ENCODE data around the gene MED13L. TPM values are rescaled to one million over a fixed set of nuclear protein-coding genes. Genes with fewer than 3 reads are reported as not detected.

Gene MED13L
- polyA plus RNA-seq, 2 donors: 15.0 to 16.8 TPM

DNA sequence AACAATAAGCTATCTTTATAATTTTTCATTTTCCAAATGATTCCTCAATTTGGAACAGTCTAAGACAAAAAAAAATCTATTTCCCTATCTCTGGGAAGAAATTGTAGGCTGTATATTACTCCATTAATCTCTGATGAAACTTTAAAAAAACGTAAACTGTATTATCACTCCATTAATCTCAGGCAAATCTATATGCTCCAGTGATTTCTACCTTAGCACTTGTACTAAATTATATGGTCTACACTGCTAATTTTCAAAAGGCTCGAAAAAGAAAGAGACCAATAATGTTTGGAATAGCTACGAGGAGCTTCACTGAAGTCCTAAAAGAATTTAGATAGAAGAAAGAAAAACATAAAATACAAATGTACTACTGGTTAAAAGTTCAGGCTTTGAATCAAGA lies 19.7 kb downstream of the MED13L start:
- Histone ChIP-seq H3K4me1 (ENCODE audit: control insufficient read depth in 2 of 2, insufficient read depth in 2 of 2, low read length in 1 of 2) (no peaks in the 10 kb centered on the region), H3K4me3 (ENCODE audit: low read depth in 1 of 2, low read length in 2 of 2) (no peak overlapping the region), H3K27me3 (ENCODE audit: control insufficient read depth in 1 of 2, insufficient read depth in 2 of 2, low read length in 2 of 2) (no peaks in the 10 kb centered on the region), H3K36me3 (ENCODE audit: control insufficient read depth in 2 of 2, insufficient read depth in 2 of 2, low read length in 1 of 2) (no peaks in the 10 kb centered on the region), H3K27ac (ENCODE audit: low read depth in 2 of 2, low read length in 1 of 2) (no peak overlapping the region), H3K9me3 (ENCODE audit: control insufficient read depth in 2 of 2, insufficient read depth in 1 of 2, low read depth in 1 of 2, low read length in 1 of 2) (no peaks in the 10 kb centered on the region)
- 44 to 54% methylated on average over 3 of the region's 3 CpGs for WGBS, 2 donors

DNA sequence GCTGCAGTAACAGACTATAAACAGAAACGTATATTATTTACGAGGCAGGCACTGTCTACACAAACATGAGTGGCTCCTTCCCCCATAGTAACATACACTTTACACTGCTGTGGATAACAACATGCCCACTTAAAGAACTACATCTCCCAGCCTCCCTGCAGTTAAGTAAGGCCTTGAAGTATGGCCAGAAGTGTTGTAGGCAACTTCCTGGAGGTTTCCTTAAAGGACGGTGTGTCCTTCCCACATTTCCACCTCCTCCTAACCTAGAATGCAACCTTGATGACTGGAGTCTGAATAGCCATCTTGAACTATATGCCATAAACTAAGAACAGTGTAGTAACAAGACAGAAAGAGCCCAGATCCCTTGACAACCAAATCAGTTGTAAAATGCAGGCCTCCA lies 20.3 kb downstream of the MED13L start:
- Histone ChIP-seq H3K27me3 (ENCODE audit: control insufficient read depth in 1 of 2, insufficient read depth in 2 of 2, low read length in 2 of 2) (no peaks in the 10 kb centered on the region), H3K36me3 (ENCODE audit: control insufficient read depth in 2 of 2, insufficient read depth in 2 of 2, low read length in 1 of 2) (no peaks in the 10 kb centered on the region), H3K4me3 (ENCODE audit: low read depth in 1 of 2, low read length in 2 of 2) (no peak overlapping the region), H3K27ac (ENCODE audit: low read depth in 2 of 2, low read length in 1 of 2) (no peak overlapping the region), H3K4me1 (ENCODE audit: control insufficient read depth in 2 of 2, insufficient read depth in 2 of 2, low read length in 1 of 2) (no peaks in the 10 kb centered on the region), H3K9me3 (ENCODE audit: control insufficient read depth in 2 of 2, insufficient read depth in 1 of 2, low read depth in 1 of 2, low read length in 1 of 2) (no peaks in the 10 kb centered on the region)
- WGBS, 2 donors: 28 to 30% methylated on average over 3 of the region's 3 CpGs

DNA sequence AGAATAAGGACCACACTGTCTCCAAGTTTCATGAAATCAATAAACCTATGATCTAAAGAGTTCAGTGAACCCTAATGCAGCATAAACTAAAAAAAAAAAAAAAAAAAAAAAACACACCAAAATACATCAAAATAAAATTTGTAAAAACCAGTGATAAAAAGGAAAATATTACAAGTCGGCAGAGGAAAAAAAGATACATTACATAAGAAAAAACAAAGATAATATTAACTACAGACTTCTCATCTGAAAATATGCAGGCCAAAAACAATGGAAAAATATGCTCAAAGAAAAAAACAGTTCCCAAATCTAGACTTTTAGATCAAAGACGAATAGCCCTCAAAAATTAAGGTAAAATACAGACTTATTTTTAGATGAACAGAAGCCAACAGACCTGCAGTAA lies 27.6 kb downstream of the MED13L start:
- Histone ChIP-seq H3K27ac (ENCODE audit: low read depth in 2 of 2, low read length in 1 of 2) (no peak overlapping the region), H3K4me1 (ENCODE audit: control insufficient read depth in 2 of 2, insufficient read depth in 2 of 2, low read length in 1 of 2) (peaks cover 0 to 4% of the 10 kb centered on the region in 2 donors), H3K36me3 (ENCODE audit: control insufficient read depth in 2 of 2, insufficient read depth in 2 of 2, low read length in 1 of 2) (no peaks in the 10 kb centered on the region), H3K4me3 (ENCODE audit: low read depth in 1 of 2, low read length in 2 of 2) (no peak overlapping the region), H3K9me3 (ENCODE audit: control insufficient read depth in 2 of 2, insufficient read depth in 1 of 2, low read depth in 1 of 2, low read length in 1 of 2) (no peaks in the 10 kb centered on the region), H3K27me3 (ENCODE audit: control insufficient read depth in 1 of 2, insufficient read depth in 2 of 2, low read length in 2 of 2) (no peaks in the 10 kb centered on the region)
- WGBS, 2 donors: 97 to 99% methylated on average over 2 of the region's 2 CpGs

DNA sequence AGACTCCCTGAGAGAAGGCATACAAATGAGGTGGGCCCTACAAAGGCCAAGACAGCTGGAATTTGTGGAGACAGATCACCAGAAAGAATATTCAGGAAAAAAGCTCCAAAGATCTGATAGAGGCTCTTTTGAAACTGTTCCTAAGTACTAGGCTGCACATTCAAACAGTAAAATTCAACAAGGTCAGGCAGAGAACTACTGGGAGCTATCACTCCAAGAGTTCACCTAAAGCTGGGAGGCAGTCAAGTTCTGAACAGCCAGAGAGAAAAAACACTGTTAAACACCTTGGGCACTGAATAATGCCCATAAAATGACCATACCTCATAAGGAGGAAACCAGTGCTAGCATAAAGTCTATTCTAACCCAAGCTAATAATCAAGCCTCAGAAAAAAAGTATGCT lies 28.6 kb downstream of the MED13L start:
- no peaks in the 10 kb centered on the region for H3K36me3 ChIP-seq (ENCODE audit: control insufficient read depth in 2 of 2, insufficient read depth in 2 of 2, low read length in 1 of 2)
- H3K4me1 ChIP-seq (ENCODE audit: control insufficient read depth in 2 of 2, insufficient read depth in 2 of 2, low read length in 1 of 2): peaks cover 0 to 5% of the 10 kb centered on the region in 2 donors
- no peak overlapping the region for H3K27ac ChIP-seq (ENCODE audit: low read depth in 2 of 2, low read length in 1 of 2)
- no peaks in the 10 kb centered on the region for H3K9me3 ChIP-seq (ENCODE audit: control insufficient read depth in 2 of 2, insufficient read depth in 1 of 2, low read depth in 1 of 2, low read length in 1 of 2)
- H3K27me3 ChIP-seq (ENCODE audit: control insufficient read depth in 1 of 2, insufficient read depth in 2 of 2, low read length in 2 of 2): no peaks in the 10 kb centered on the region
- H3K4me3 ChIP-seq (ENCODE audit: low read depth in 1 of 2, low read length in 2 of 2): no peak overlapping the region

DNA sequence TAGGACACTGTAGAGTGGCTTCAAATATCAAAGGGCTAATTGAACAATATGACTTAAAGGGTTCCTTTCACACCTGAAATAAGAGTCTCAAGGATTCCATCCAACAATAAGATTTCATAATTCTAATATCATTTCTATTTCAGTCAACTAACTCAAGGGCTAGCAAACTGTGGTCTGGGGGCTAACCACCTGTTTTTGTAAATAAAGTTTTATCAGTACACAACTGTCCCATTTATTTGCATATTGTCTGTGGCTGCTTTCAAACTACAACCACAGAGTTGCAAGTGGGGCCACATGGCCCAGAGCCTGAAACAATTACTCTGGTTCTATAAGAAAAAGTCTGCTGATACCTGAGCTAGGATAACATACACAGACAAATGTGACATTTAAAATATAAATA lies 29.1 kb downstream of the MED13L start:
- H3K36me3 ChIP-seq (ENCODE audit: control insufficient read depth in 2 of 2, insufficient read depth in 2 of 2, low read length in 1 of 2): no peaks in the 10 kb centered on the region
- no peak overlapping the region for H3K4me3 ChIP-seq (ENCODE audit: low read depth in 1 of 2, low read length in 2 of 2)
- H3K27me3 ChIP-seq (ENCODE audit: control insufficient read depth in 1 of 2, insufficient read depth in 2 of 2, low read length in 2 of 2): no peaks in the 10 kb centered on the region
- peaks cover 0 to 5% of the 10 kb centered on the region in 2 donors for H3K4me1 ChIP-seq (ENCODE audit: control insufficient read depth in 2 of 2, insufficient read depth in 2 of 2, low read length in 1 of 2)
- no peaks in the 10 kb centered on the region for H3K9me3 ChIP-seq (ENCODE audit: control insufficient read depth in 2 of 2, insufficient read depth in 1 of 2, low read depth in 1 of 2, low read length in 1 of 2)
- no peak overlapping the region for H3K27ac ChIP-seq (ENCODE audit: low read depth in 2 of 2, low read length in 1 of 2)

DNA sequence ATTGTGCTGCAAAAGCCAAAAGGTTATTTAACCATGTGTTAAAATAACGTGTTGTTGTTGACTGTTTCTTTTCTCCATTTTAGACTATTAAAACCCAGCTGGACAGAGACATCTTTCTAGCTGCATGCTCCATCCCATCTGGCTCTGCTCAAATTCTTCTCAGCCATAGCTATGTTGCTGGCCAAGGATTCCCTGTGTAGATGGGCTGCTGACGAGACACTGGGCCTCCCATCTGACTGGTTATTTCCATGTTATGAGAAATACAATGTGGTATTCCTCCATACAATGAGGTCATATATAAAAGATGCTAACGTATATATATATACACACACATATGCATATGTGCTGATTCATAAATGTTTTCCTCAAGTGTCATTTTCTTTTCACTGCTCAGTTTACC lies 30.1 kb downstream of the MED13L start:
- 53 to 67% methylated on average over 3 of the region's 3 CpGs for WGBS, 2 donors
- Histone ChIP-seq H3K27ac (ENCODE audit: low read depth in 2 of 2, low read length in 1 of 2) (no peak overlapping the region), H3K9me3 (ENCODE audit: control insufficient read depth in 2 of 2, insufficient read depth in 1 of 2, low read depth in 1 of 2, low read length in 1 of 2) (no peaks in the 10 kb centered on the region), H3K4me3 (ENCODE audit: low read depth in 1 of 2, low read length in 2 of 2) (no peak overlapping the region), H3K36me3 (ENCODE audit: control insufficient read depth in 2 of 2, insufficient read depth in 2 of 2, low read length in 1 of 2) (no peaks in the 10 kb centered on the region), H3K4me1 (ENCODE audit: control insufficient read depth in 2 of 2, insufficient read depth in 2 of 2, low read length in 1 of 2) (peaks cover 0 to 5% of the 10 kb centered on the region in 2 donors), H3K27me3 (ENCODE audit: control insufficient read depth in 1 of 2, insufficient read depth in 2 of 2, low read length in 2 of 2) (no peaks in the 10 kb centered on the region)

DNA sequence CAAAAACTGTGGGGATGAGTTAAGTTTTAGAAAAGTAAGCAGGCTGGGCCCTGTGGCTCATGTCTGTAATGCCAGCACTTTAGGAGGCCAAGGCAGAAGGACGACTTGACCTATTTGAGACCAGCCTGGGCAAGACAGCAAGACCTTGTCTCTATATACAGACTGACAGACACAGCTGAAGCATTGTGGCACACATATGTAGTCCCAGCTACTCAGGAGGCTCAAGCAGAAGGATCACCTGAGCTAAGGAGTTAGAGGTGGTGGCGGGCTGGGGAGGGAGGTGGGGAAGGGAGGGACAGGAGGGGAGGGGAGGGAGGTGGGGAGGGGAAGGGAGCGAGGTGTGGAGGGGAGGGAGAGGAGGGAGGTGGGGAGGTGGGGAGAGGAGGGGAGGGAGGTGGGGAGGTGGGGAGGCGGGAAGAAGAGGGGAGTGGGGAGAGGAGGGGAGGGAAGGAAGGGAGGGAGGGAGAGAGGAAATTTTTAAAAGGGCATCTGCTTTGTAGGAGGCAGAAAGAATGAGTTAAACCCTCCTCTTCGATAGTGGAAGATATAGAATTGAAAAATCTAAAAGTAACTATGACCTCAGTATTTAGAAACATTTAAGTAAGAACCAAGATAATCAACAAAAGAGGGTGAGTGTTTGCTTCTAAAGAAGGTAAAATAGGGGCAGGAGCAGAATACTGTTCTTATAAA lies 30.9 kb downstream of the MED13L start:
- H3K27me3 ChIP-seq (ENCODE audit: control insufficient read depth in 1 of 2, insufficient read depth in 2 of 2, low read length in 2 of 2): no peaks in the 10 kb centered on the region
- H3K27ac ChIP-seq (ENCODE audit: low read depth in 2 of 2, low read length in 1 of 2): no peak overlapping the region
- H3K36me3 ChIP-seq (ENCODE audit: control insufficient read depth in 2 of 2, insufficient read depth in 2 of 2, low read length in 1 of 2): no peaks in the 10 kb centered on the region
- H3K9me3 ChIP-seq (ENCODE audit: control insufficient read depth in 2 of 2, insufficient read depth in 1 of 2, low read depth in 1 of 2, low read length in 1 of 2): no peaks in the 10 kb centered on the region
- peaks cover 0 to 5% of the 10 kb centered on the region in 2 donors for H3K4me1 ChIP-seq (ENCODE audit: control insufficient read depth in 2 of 2, insufficient read depth in 2 of 2, low read length in 1 of 2)
- no peak overlapping the region for H3K4me3 ChIP-seq (ENCODE audit: low read depth in 1 of 2, low read length in 2 of 2)
- 87 to 89% methylated on average over 5 of the region's 5 CpGs for WGBS, 2 donors

DNA sequence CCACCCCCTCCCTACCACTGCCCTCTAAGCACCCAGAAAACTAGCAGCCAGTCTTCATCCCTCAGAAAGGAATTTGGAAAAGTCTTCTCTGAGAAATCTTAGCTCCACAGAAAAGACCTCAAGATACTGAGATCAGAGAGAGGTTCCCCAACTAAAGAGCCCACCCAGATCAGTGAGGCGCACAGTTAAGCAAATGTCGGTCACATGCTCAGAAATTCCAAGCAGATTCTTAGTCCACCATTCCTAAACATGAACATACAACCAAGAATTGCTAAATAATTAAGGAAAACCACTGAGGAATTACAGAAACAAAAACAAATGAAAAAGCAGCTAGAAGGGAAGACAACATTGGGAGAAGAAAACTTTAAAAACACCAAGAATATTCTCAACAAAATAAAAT lies 32.3 kb downstream of the MED13L start:
- 89 to 91% methylated on average over 2 of the region's 2 CpGs for WGBS, 2 donors
- H3K9me3 ChIP-seq (ENCODE audit: control insufficient read depth in 2 of 2, insufficient read depth in 1 of 2, low read depth in 1 of 2, low read length in 1 of 2): no peaks in the 10 kb centered on the region
- H3K27me3 ChIP-seq (ENCODE audit: control insufficient read depth in 1 of 2, insufficient read depth in 2 of 2, low read length in 2 of 2): no peaks in the 10 kb centered on the region
- no peak overlapping the region for H3K4me3 ChIP-seq (ENCODE audit: low read depth in 1 of 2, low read length in 2 of 2)
- no peak overlapping the region for H3K27ac ChIP-seq (ENCODE audit: low read depth in 2 of 2, low read length in 1 of 2)
- H3K4me1 ChIP-seq (ENCODE audit: control insufficient read depth in 2 of 2, insufficient read depth in 2 of 2, low read length in 1 of 2): peaks cover 0 to 5% of the 10 kb centered on the region in 2 donors
- no peaks in the 10 kb centered on the region for H3K36me3 ChIP-seq (ENCODE audit: control insufficient read depth in 2 of 2, insufficient read depth in 2 of 2, low read length in 1 of 2)

DNA sequence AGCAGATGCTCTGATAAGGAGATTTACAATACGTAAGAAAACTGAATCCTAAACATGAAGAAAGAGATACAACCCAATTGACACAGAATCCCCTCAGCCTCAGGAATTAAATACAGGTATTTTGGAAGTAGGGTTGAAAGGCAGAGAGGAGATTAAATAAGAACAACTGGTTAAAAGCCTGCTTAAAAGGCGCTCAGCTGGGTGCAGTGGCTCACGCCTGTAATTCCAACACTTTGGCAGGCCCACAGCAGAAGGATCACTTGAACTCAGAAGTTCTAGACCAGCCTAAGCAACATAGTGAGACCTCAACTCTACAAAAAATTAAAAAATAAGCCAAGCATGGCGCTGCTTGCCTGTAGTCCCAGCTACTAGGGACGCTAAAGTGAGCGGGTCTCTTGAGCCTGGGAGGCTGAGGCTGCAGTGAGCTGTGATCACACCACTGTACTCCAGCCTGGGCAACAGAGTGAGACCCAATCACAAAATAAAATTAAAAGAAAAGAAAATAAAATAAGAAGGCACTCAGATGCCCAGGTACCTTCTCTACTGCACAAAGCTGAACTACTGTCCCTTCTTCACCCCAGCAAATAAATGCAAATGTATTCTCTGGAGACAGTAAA lies 32.9 kb downstream of the MED13L start:
- no peaks in the 10 kb centered on the region for H3K36me3 ChIP-seq (ENCODE audit: control insufficient read depth in 2 of 2, insufficient read depth in 2 of 2, low read length in 1 of 2)
- H3K27ac ChIP-seq (ENCODE audit: low read depth in 2 of 2, low read length in 1 of 2): no peak overlapping the region
- H3K4me3 ChIP-seq (ENCODE audit: low read depth in 1 of 2, low read length in 2 of 2): no peak overlapping the region
- WGBS, 2 donors: 90 to 93% methylated on average over 6 of the region's 6 CpGs
- H3K9me3 ChIP-seq (ENCODE audit: control insufficient read depth in 2 of 2, insufficient read depth in 1 of 2, low read depth in 1 of 2, low read length in 1 of 2): no peaks in the 10 kb centered on the region
- no peaks in the 10 kb centered on the region for H3K27me3 ChIP-seq (ENCODE audit: control insufficient read depth in 1 of 2, insufficient read depth in 2 of 2, low read length in 2 of 2)
- H3K4me1 ChIP-seq (ENCODE audit: control insufficient read depth in 2 of 2, insufficient read depth in 2 of 2, low read length in 1 of 2): peaks cover 0 to 5% of the 10 kb centered on the region in 2 donors

DNA sequence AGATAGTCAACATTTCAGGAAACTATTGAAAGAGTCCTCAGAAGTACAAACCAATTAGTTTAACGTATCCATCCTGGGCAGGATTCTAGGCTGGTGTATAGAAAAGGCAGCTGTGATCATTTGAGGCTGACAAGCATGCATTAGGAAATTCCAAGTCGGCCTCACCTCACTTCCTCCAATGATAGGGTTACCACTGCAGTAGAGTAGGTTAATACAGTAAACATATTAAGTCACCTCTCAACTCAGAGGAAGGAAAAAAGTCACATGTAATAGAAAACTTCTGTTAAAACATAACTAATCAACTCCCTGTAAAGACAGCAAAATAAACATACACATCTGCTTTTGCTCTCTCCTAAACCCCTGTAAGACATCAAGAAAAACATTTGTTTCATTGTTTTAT lies 33.5 kb downstream of the MED13L start:
- WGBS, 2 donors: 29 to 36% methylated on average over 2 of the region's 2 CpGs
- Histone ChIP-seq H3K9me3 (ENCODE audit: control insufficient read depth in 2 of 2, insufficient read depth in 1 of 2, low read depth in 1 of 2, low read length in 1 of 2) (no peaks in the 10 kb centered on the region), H3K4me3 (ENCODE audit: low read depth in 1 of 2, low read length in 2 of 2) (no peak overlapping the region), H3K27ac (ENCODE audit: low read depth in 2 of 2, low read length in 1 of 2) (no peak overlapping the region), H3K27me3 (ENCODE audit: control insufficient read depth in 1 of 2, insufficient read depth in 2 of 2, low read length in 2 of 2) (no peaks in the 10 kb centered on the region), H3K4me1 (ENCODE audit: control insufficient read depth in 2 of 2, insufficient read depth in 2 of 2, low read length in 1 of 2) (peaks cover 0 to 5% of the 10 kb centered on the region in 2 donors), H3K36me3 (ENCODE audit: control insufficient read depth in 2 of 2, insufficient read depth in 2 of 2, low read length in 1 of 2) (no peaks in the 10 kb centered on the region)
